GM20000 (cell line): ENCODE results near the gene COASY.

Experiments used
- DNase-seq: peaks from one replicate; pipeline ENCODE4 v3.0.0; 2012; ENCODE audit warnings: low spot score
- TF ChIP-seq, protein P1 (sequence below): IDR thresholded peaks from 2 replicates; pipeline ENCODE4 v1.5.1; 2012; ENCODE audit warnings: mild to moderate bottlenecking, control low read depth; ENCODE audit errors: extremely low read depth, missing control alignments

COASY gene

DNA sequence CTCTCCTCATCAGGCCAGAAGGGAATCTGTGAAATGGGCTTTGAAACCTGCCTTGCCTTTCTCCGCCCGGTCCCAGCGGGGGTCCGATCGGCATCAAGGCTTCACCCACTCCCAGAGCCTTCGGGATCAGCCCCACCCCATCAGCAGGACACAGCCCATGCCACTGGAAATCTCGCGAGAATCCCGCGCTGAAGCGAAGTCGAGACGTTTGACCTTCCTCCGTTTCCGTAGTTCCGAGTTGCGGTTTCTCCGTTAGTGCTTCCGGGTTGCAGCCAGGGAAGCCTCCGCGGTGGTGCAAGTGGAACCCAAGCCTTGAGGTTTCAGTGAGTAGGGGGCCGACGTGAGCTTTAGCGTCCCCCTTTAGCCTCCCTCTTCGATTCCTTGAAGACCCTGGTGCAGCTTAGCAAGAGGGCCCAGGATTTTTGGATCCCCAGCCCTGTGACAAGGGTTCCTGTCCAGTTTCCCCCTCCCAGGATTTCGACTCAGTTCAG is at the start of gene COASY:
COASY (plus strand) TSS at position 252 of the 491 bp plus-strand sequence. CDS start 475 bp downstream, outside the sequence.
- TF ChIP-seq, protein P1, sequence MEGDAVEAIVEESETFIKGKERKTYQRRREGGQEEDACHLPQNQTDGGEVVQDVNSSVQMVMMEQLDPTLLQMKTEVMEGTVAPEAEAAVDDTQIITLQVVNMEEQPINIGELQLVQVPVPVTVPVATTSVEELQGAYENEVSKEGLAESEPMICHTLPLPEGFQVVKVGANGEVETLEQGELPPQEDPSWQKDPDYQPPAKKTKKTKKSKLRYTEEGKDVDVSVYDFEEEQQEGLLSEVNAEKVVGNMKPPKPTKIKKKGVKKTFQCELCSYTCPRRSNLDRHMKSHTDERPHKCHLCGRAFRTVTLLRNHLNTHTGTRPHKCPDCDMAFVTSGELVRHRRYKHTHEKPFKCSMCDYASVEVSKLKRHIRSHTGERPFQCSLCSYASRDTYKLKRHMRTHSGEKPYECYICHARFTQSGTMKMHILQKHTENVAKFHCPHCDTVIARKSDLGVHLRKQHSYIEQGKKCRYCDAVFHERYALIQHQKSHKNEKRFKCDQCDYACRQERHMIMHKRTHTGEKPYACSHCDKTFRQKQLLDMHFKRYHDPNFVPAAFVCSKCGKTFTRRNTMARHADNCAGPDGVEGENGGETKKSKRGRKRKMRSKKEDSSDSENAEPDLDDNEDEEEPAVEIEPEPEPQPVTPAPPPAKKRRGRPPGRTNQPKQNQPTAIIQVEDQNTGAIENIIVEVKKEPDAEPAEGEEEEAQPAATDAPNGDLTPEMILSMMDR = no peak
- peak; percentile 96 for DNase-seq

DNA sequence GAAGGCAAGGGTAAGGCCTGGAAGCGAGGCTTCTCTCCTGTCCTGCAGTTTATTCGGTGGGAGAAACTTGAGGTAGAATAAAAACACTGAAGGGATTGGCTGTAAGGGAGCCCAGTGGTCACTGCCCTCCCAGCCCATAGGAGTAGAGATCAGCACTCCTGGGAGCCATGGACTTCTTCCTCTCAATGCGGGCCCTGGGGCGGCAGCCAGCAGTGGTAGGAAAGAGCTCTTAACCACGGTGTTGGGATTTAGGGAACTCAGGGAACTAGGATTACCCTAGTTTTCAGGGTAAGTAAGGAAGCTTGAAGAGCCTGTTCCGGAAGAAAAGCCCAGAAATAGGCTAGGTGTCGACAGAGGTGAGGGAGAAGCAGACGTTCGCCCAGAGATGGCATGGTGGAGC is 49.7 kb upstream of the COASY start:
- DNase-seq = no peak
- TF ChIP-seq, protein P1 = no peak

DNA sequence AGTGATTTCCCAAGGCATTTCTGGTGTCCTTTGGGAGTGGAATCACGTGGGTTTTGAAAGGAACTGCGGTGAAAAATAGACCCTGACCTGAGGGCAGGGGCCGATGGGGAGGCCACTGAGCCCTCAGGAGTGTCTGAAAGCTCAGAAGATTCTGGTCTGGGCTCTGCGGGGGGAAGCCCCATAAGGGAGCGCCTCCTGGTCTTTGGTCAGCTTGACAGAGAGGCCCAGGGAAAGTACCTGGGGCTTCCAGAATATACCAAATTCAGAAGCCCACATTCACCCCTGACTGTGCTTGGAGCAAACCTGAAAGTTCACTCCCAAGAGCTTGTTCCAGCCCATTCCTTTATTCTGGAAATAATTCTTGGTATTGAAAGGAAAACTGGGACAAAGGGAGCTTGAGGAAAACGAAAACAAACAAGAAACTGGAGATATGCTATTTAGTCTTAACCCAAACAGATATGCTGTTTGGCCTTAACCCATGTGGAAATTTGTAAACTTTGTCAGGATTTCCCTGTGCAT is 49.2 kb upstream of the COASY start:
- TF ChIP-seq, protein P1 = no peak
- peak; percentile 80 for DNase-seq

DNA sequence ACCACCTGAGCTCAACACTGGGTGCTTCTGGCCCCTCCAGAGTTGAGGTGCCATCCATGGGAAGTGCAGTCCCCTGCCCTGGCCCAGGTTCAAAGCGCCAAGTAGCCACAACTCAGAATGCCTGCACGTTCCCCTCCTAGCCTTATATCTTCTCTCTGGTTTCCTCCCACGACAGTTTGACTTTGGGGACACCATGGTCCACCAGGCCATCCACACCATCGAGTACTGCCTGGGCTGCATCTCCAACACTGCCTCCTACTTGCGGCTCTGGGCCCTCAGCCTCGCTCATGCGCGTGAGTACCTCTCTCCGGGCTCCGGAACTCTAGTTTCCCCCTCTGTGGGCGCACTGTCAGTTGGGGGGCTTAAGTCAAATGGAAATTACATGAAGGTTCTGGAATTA is 48.3 kb upstream of the COASY start:
- no peak for DNase-seq

DNA sequence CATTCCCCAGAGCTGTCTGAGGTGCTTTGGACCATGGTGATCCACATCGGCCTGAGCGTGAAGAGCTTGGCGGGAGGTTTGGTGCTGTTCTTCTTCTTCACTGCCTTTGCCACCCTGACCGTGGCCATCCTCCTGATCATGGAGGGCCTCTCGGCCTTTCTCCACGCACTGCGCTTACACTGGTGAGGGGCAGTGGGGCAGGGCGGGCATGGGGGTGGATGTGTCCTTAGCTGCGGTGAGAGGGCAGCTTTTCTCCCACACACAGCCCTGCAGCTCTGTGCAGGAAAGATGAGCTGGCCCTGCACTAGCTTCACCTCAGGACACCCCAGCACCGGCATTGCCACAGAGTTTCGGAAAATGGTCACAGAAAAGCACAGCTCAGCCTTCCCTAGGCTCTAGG is 47.7 kb upstream of the COASY start:
- no peak for DNase-seq
- TF ChIP-seq, protein P1 = no peak

More for the DNA sequence above, 48.3 kb upstream of the COASY start:
- TF ChIP-seq, protein P1 = no peak

DNA sequence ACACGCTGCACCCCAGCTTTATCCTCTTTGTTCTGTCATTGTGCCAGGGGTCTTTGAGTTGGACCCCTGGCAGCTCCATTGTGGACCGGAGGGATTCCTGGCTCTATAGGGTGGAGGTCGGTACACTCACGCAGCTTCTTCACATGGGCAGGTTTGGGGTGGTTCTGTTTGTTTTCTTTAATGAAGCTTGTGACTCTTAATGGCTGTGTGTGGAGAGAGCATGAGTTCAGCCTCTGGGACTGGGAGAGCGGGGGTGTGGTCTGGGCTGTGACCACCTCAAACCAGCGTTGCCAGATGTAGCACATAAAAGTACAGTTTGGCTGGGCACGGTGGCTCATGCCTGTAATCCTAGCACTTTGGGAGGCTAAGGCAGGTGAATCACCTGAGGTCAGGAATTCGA is 47.1 kb upstream of the COASY start:
- DNase-seq = no peak

DNA sequence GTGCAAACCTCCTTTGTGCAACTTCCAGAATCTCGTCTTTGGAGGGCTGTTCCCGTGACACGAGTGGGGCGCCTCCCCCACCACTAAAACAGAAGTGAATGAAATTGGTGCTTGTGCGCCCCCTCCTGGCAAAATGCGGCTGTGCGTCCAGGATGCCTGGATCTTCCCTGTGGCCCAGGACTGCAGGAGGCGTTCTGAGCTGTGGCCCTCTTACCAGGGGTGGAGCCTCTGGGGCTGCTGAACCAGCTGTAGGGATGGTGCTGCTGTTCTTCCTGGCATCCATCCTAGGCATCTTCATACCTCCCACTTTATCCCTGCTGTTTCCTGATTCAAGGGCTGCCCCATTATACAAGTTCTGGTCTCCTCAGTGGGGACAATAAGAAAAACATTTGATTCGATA is 44.4 kb upstream of the COASY start:
- peak; percentile 73 for DNase-seq
- TF ChIP-seq, protein P1 = peak; percentile 93

More for the DNA sequence above, 47.1 kb upstream of the COASY start:
- TF ChIP-seq, protein P1 = no peak
